Fibroblast of skin of right quadriceps (primary cell): ENCODE results near the gene RGMB.

Source experiments
- DNase-seq: peaks from one replicate; pipeline ENCODE4 v3.0.0-alpha.2; 2013

Gene RGMB

DNA sequence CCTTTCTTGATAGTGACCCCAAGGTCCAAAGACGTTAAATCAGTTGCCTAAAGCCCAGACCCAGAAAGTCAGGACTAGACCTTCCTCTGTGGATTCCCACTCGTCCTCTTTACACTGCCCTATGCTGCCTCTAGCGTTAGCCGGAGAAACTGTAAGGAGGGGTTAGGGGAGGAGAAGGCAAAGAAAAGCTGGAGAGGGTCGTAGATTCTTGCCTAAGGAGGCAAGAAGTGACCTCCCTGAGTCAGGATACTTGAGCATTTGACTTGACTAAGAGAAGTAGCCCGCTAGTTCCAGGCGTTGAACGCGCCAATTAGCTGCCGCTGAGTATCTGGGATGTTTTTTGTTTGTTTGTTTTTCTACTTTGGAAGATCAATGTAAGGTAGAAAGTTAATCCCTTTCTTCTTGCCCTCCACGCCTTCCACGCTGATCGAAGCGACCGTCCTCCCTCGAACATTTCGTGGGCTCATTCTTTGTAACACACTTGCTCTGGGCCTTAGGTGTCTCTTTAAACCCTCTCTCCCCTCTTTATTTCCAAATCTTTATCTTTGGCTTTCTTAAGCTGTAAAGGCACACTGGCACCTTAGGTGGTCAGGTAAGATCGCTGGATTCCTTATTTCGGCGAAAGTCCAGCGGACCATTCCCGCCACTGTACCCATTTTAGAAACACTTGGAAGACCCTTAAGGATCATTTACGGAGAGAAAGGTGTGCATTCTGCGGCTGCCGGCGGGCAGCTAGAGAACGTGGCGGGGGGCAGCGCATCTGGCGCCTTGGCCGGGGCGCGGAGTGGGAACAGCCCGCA lies 5.1 kb upstream of the RGMB start:
- peak; percentile 75 for DNase-seq

GRCh38 chr5:98768960-98769209 lies 4.6 kb upstream of the RGMB start:
- DNase-seq, result no peak

- DNase-seq, result peak; percentile 86
Measured at GRCh38 chr5:98769210-98769958, 4.1 kb upstream of the RGMB start.

DNA sequence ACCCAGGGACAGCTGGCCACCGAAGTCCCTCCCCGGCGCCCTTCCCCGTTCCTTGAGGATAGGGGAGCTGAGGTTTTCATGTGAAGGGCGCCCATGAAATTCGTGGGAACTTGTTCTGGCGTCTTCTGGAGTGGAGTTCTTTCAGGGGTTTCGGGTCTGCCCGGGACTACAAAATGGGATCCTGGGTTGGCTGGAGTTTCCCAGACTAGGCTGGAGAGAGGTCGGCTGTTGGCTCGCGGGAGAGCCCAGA lies 3.6 kb upstream of the RGMB start:
- no peak for DNase-seq

GRCh38 chr5:98770209-98770910 lies 3.1 kb upstream of the RGMB start:
- peak; percentile 69 for DNase-seq

GRCh38 chr5:98770911-98771322 lies 2.5 kb upstream of the RGMB start:
- no peak for DNase-seq

DNA sequence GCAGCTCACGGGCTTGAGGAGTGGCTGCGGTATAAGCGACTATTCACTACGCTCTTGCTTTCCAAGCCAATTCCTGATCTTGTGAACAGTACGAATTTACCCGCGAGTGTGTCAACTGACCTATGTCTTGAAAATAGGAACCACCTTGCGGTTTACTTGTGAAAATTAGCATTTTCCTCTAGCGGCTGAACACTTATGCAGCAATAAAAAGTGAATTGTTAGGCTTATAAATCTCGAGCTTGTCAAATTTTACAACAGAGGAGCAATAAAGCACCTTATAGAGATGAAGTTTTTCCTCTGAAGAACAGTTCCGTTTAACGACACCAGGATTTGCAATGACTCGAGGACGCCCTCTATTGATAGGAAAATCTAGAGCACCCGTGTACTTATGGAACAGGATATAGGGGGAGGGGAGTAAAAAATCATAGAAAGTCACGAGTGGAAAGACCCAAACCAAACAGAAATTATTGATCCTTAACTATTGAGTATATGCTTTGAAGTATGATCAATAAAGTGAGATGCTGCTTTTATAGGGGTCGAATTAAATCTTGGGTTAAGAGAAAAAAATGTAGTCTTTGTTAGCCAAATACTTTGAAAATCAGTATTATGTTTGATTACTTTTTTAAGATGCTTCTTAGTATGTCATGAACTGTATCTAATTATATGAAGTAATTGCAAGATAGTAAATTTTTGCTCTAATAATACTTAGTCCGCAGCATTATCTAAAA lies 1.9 kb upstream of the RGMB start:
- peak; percentile 94 for DNase-seq

DNA sequence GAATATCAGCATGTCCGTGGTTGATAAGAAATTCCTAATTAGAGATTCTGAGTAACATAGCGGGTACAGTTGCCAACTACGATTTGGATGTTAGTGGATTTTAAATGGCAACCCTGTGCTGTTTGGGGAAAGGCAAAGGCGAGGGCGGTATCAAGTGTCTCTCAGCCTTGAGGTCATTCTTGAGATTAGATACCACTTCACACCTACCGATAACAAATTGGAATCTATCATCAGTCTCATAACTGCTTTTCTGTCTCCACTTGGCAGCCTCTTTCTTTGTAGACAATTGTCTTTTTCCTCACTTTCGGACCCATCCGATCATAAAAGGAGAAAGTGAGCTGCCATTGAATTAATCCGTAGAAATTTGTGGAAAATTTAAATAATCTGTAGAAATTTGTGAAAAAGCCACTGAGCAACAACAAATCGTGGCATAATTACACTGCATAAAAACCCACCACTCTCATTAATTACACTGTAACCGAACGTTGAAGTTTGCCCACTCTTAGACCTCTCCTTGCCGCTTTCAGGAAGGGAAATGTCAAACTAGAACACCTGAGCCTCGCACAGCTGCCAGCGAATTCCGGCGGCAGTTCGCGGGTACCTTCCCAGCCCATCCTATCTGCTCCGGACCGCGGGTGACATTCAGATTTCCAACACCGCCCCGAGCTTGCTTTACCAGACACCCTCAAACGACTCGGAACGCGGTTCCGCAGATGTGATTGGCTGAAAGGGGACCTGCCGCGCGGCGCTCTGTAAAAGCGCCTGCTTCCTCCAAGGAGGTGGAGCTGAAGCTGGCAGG lies 849 bp upstream of the RGMB start:
- DNase-seq, result no peak

DNA sequence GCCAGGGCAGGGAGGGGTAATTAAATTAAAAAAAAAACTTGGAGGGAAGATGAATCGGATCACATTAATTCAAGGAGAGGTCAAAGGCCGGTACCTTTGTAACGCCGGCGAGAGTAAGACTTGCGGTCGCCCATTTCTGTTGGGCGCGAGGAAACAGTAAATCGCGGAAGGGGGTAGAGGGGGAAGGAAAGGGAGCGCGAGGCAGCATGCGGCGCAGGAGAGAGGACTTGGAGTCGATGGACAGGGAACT lies 324 bp upstream of the RGMB start:
- DNase-seq, result no peak

- peak; percentile 68 for DNase-seq
Measured at GRCh38 chr5:98774192-98775033, 950 bp downstream of the RGMB start.

GRCh38 chr5:98775246-98776065 lies 2.0 kb downstream of the RGMB start:
- no peak for DNase-seq

- DNase-seq, result peak; percentile 98
Measured at GRCh38 chr5:98776066-98776705, 2.7 kb downstream of the RGMB start.

- DNase-seq, result no peak
Measured at GRCh38 chr5:98777295-98777694, 3.8 kb downstream of the RGMB start.

- no peak for DNase-seq
Measured at GRCh38 chr5:98779264-98779877, 5.9 kb downstream of the RGMB start.

GRCh38 chr5:98780390-98780789 lies 6.9 kb downstream of the RGMB start:
- peak; percentile 67 for DNase-seq

DNA sequence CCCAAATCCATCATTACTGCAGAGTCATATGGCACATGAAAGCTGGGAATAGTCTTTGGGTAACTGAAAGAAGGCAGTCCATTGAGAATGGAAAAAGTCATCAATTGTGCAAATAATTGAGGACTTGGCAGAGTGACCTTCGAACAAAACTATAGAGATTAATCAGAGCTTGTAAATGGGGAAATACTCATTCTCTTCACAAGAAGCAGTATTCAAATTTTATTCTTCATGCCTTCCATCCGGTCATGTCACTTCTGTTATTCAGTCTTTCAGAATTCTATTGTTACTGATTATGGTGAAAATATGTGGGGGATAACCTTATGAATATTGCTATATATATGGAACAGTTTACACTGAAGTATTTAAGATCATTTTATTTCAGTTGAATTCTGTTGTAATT lies 8.1 kb downstream of the RGMB start:
- no peak for DNase-seq

DNA sequence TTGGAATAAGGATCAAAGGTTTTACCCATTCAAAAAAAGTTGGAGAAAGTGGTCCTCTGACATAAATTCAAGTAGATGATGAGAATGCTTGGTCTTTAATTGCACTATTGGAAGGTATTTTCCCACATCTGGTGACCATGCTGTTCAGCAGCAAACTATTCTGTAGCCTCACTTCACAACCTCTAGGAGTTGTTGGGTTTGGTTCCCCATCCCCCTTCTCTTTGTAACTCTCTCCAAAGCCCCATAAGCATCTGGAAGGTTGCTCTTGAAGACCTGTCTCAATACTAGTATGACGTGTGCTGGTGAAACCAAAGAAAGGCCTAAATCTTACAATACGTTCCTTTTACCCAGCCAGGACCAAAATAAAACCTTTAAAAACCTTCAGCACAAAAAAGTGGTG lies 8.5 kb downstream of the RGMB start:
- peak; percentile 69 for DNase-seq

GRCh38 chr5:98783051-98783649 lies 9.7 kb downstream of the RGMB start:
- no peak for DNase-seq

- DNase-seq, result no peak
Measured at GRCh38 chr5:98784411-98784810, 10.9 kb downstream of the RGMB start.

DNA sequence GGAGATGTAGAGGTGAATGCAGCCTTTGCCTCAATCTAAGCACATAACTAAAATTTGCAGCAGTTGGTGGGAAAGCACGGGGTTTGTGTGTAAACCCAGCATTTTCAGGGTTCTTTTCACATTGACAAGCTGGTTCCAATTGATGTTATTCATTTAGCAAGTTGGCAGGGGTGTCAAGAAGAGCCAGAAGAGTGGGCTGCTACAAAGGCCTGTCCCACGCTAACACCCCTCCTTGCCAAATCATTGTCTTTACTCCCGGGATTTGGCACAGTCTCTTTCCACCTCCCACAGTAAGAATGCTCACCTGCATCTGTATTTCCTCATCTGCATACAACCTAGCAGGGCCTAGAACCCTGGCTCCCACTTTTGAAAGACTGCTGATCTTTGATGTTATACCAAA lies 11.8 kb downstream of the RGMB start:
- DNase-seq, result no peak
